ENCODE results near the gene SLC17A5. TPM values are rescaled to one million over a fixed set of nuclear protein-coding genes. Genes with fewer than 3 reads are reported as not detected.

SLC17A5 gene
- total RNA-seq, 1 donor from 2014 or later: 5.8 TPM

GRCh38 chr6:73548458-73549446 is 105.0 kb downstream of the SLC17A5 start:
- Mint-ChIP-seq H3K36me3 (ENCODE audit: low read depth) (no peaks in the 10 kb centered on the region), H3K27me3 (ENCODE audit: low read depth) (peaks cover 6% of the 10 kb centered on the region), H3K9me3 (no peaks in the 10 kb centered on the region), H3K4me3 (ENCODE audit: low read depth) (no peak overlapping the region), H3K4me1 (ENCODE audit: low read depth) (peaks cover 1% of the 10 kb centered on the region), H3K27ac (no peak overlapping the region)
- DNase-seq (ENCODE audit: low spot score): no peak
- intact Hi-C loops (cut with micrococcal nuclease): no loop called here

- DNase-seq (ENCODE audit: low spot score): no peak
- Mint-ChIP-seq H3K27me3 (ENCODE audit: low read depth) (peaks cover 6% of the 10 kb centered on the region), H3K4me1 (ENCODE audit: low read depth) (peaks cover 1% of the 10 kb centered on the region), H3K27ac (no peak overlapping the region), H3K36me3 (ENCODE audit: low read depth) (no peaks in the 10 kb centered on the region), H3K4me3 (ENCODE audit: low read depth) (no peak overlapping the region), H3K9me3 (no peaks in the 10 kb centered on the region)
- intact Hi-C loops (cut with micrococcal nuclease): no loop called here
Measured at GRCh38 chr6:73547036-73547435, 106.8 kb downstream of the SLC17A5 start.

Other genes with a start within 250 kb of the SLC17A5 start
- 42.7 and 46.7 TPM in 2 replicates for gene CGAS, start 201.7 kb downstream of the SLC17A5 start, total RNA-seq
- gene MTO1, start 192.3 kb downstream of the SLC17A5 start, total RNA-seq: 27.9 and 32.1 TPM in 2 replicates
- 11,266 and 11,402 TPM in 2 replicates for gene EEF1A1, start 133.0 kb downstream of the SLC17A5 start, total RNA-seq
- gene CD109, start 42.2 kb upstream of the SLC17A5 start, total RNA-seq: 24.4 and 26.1 TPM in 2 replicates